Activated CD4-positive, alpha-beta memory T cell treated with anti-CD3 and anti-CD28 coated beads, Interleukin-2, amount 10 ng/mL, durations not matched to agents 7 days and 5 days (primary cell): ENCODE data around the gene JAML. TPM values are rescaled to one million over a fixed set of nuclear protein-coding genes. Genes with fewer than 3 reads are reported as not detected.

Experiments
- CTCF ChIA-PET: fragments of 350-600 bp; sonication (Branson Sonifier 250); formaldehyde crosslinking; loops from one replicate; lab custom pipeline; 2021; ENCODE audit warnings: antibody characterized with exemption, inconsistent platforms; lab: Charles Lee
- POLR2A ChIA-PET: fragments of 350-600 bp; sonication (Branson Sonifier 250); formaldehyde crosslinking; loops from one replicate; lab custom pipeline; 2021; ENCODE audit warnings: antibody characterized with exemption; lab: Charles Lee
- DNase-seq: peaks from one replicate; pipeline ENCODE4 v3.0.0-alpha.2; 2020
- H3K27ac Mint-ChIP-seq: one replicate; pipeline ENCODE4 v1.8.0; 2021; ENCODE audit warnings: mild to moderate bottlenecking, mixed read lengths
- H3K27me3 Mint-ChIP-seq: one replicate; pipeline ENCODE4 v1.8.0; 2021; ENCODE audit warnings: mixed read lengths
- H3K36me3 Mint-ChIP-seq: one replicate; pipeline ENCODE4 v1.8.0; 2021; ENCODE audit warnings: low read depth, mixed read lengths
- H3K4me1 Mint-ChIP-seq: one replicate; pipeline ENCODE4 v1.8.0; 2021; ENCODE audit warnings: mixed read lengths
- H3K4me3 Mint-ChIP-seq: one replicate; pipeline ENCODE4 v1.8.0; 2021; ENCODE audit warnings: mild to moderate bottlenecking, mixed read lengths
- H3K9me3 Mint-ChIP-seq: one replicate; pipeline ENCODE4 v1.8.0; 2021; ENCODE audit warnings: mixed read lengths
- total RNA-seq, 2 experiments: library from RNA; stranded (reverse); gene quantifications; one replicate each; pipeline ENCODE4 v1.2.3, GENCODE V29; 2021

JAML gene
- total RNA-seq, 2 experiments from 2014 or later = 102 to 103 TPM

GRCh38 chr11:118148856-118149255 lies 76.0 kb downstream of the JAML start:
- Mint-ChIP-seq H3K4me1 (peaks cover 8% of the 10 kb centered on the region), H3K27me3 (peaks cover 76% of the 10 kb centered on the region), H3K9me3 (no peaks in the 10 kb centered on the region), H3K4me3 (no peak overlapping the region), H3K27ac (no peak overlapping the region), H3K36me3 (no peaks in the 10 kb centered on the region)
- ChIA-PET CTCF (interaction anchor here (1.1 kb wide), 1 partner anchor 23 kb away, joined by 5 read pairs; no protein-coding TSS in a partner anchor), POLR2A (no interaction called here)
- no peak for DNase-seq

GRCh38 chr11:118148240-118148639 lies 76.6 kb downstream of the JAML start:
- CTCF ChIA-PET = interaction anchor here (2.7 kb wide), 1 partner anchor 23 kb away, joined by 13 read pairs; no protein-coding TSS in a partner anchor
- DNase-seq = no peak
- Mint-ChIP-seq H3K27ac (no peak overlapping the region), H3K4me1 (peaks cover 4% of the 10 kb centered on the region), H3K9me3 (no peaks in the 10 kb centered on the region), H3K27me3 (peaks cover 76% of the 10 kb centered on the region), H3K4me3 (no peak overlapping the region), H3K36me3 (no peaks in the 10 kb centered on the region)
- POLR2A ChIA-PET = no interaction called here

GRCh38 chr11:118147502-118147901 lies 77.3 kb downstream of the JAML start:
- ChIA-PET POLR2A (no interaction called here), CTCF (interaction anchor here (1.5 to 2.7 kb wide), 2 partner anchors 24 to 148 kb away, joined by 6 to 13 read pairs; no protein-coding TSS in a partner anchor)
- H3K4me1 Mint-ChIP-seq = peaks cover 7% of the 10 kb centered on the region
- H3K27ac Mint-ChIP-seq = no peak overlapping the region
- H3K36me3 Mint-ChIP-seq = no peaks in the 10 kb centered on the region
- H3K27me3 Mint-ChIP-seq = peaks cover 78% of the 10 kb centered on the region
- H3K9me3 Mint-ChIP-seq = no peaks in the 10 kb centered on the region
- H3K4me3 Mint-ChIP-seq = no peak overlapping the region
- no peak for DNase-seq

GRCh38 chr11:118146554-118146953 lies 78.3 kb downstream of the JAML start:
- no peak overlapping the region for H3K27ac Mint-ChIP-seq
- H3K4me1 Mint-ChIP-seq = peaks cover 7% of the 10 kb centered on the region
- no peaks in the 10 kb centered on the region for H3K36me3 Mint-ChIP-seq
- H3K4me3 Mint-ChIP-seq = peak overlapping the region; percentile 72
- peaks cover 78% of the 10 kb centered on the region for H3K27me3 Mint-ChIP-seq
- no peaks in the 10 kb centered on the region for H3K9me3 Mint-ChIP-seq
- ChIA-PET POLR2A (no interaction called here), CTCF (interaction anchor here (0.5 to 2.7 kb wide), 4 partner anchors 25 to 462 kb away, joined by 3 to 13 read pairs (median 6); no protein-coding TSS in a partner anchor)
- DNase-seq = no peak

- no peaks in the 10 kb centered on the region for H3K36me3 Mint-ChIP-seq
- ChIA-PET POLR2A (interaction anchor here (0.8 to 1.1 kb wide), 2 partner anchors 26 to 158 kb away, joined by 3 read pairs; partner anchors contain the start of gene CD3E), CTCF (interaction anchor here (0.5 to 3.7 kb wide), 12 partner anchors 11 to 463 kb away, joined by 3 to 47 read pairs (median 3); no protein-coding TSS in a partner anchor)
- H3K27ac Mint-ChIP-seq = no peak overlapping the region
- peak; percentile 91 for DNase-seq
- peak overlapping the region; percentile 76 for H3K4me3 Mint-ChIP-seq
- H3K9me3 Mint-ChIP-seq = no peaks in the 10 kb centered on the region
- H3K4me1 Mint-ChIP-seq = peaks cover 7% of the 10 kb centered on the region
- peaks cover 76% of the 10 kb centered on the region for H3K27me3 Mint-ChIP-seq
These were observed 79.3 kb downstream of the JAML start for GRCh38 chr11:118145285-118146227.

GRCh38 chr11:118144301-118145268 lies 80.2 kb downstream of the JAML start:
- H3K27ac Mint-ChIP-seq = no peak overlapping the region
- H3K9me3 Mint-ChIP-seq = no peaks in the 10 kb centered on the region
- ChIA-PET CTCF (interaction anchor here (0.7 to 3.7 kb wide), 12 partner anchors 12 to 355 kb away, joined by 3 to 47 read pairs (median 3); no protein-coding TSS in a partner anchor), POLR2A (interaction anchor here (0.8 to 1.1 kb wide), 2 partner anchors 27 to 159 kb away, joined by 3 read pairs; partner anchors contain the start of gene CD3E)
- H3K4me3 Mint-ChIP-seq = peak overlapping the region; percentile 76
- H3K36me3 Mint-ChIP-seq = no peaks in the 10 kb centered on the region
- H3K27me3 Mint-ChIP-seq = peaks cover 74% of the 10 kb centered on the region
- DNase-seq = no peak
- H3K4me1 Mint-ChIP-seq = peaks cover 7% of the 10 kb centered on the region

Other genes starting within 250 kb of the JAML start
- gene IL10RA, start 238.6 kb downstream of the JAML start, total RNA-seq = 100 to 1,000 TPM; 286 to 291 TPM
- gene TMPRSS4, start 147.9 kb downstream of the JAML start, total RNA-seq = under 1 TPM in 1 of 2 experiments, not detected in 1; 0.05 TPM
- gene SMIM35, start 138.0 kb downstream of the JAML start, total RNA-seq = under 1 TPM; 0.45 to 0.55 TPM
- under 1 TPM in 1 of 2 experiments, not detected in 1; 0.28 TPM for gene SCN4B, start 72.2 kb downstream of the JAML start, total RNA-seq
- gene SCN2B, start 48.4 kb downstream of the JAML start, total RNA-seq = not detected
- 10 to 100 TPM; 34.0 to 34.9 TPM for gene MPZL3, start 27.4 kb upstream of the JAML start, total RNA-seq
- gene MPZL2, start 39.3 kb upstream of the JAML start, total RNA-seq = 1 to 10 TPM; 3.8 to 5.3 TPM
- gene CD3E, start 79.7 kb upstream of the JAML start, total RNA-seq = 100 to 1,000 TPM; 639 to 653 TPM
- gene CD3D, start 117.7 kb upstream of the JAML start, total RNA-seq = 100 to 1,000 TPM; 467 to 476 TPM
- 100 to 1,000 TPM; 223 to 225 TPM for gene CD3G, start 119.3 kb upstream of the JAML start, total RNA-seq
- gene UBE4A, start 134.6 kb upstream of the JAML start, total RNA-seq = 10 to 100 TPM; 42.1 to 44.1 TPM
- 100 to 1,000 TPM; 251 to 260 TPM for gene ATP5MG, start 176.6 kb upstream of the JAML start, total RNA-seq
- 100 to 1,000 TPM in 1 of 2 experiments, 10 to 100 TPM in 1; 94.6 to 102 TPM for gene KMT2A, start 211.5 kb upstream of the JAML start, total RNA-seq